H1 (cell line): ENCODE measurements around the gene GLE1. TPM values are rescaled to one million over a fixed set of nuclear protein-coding genes. Genes with fewer than 3 reads are reported as not detected.

ENCODE experiments used
- CTCF ChIA-PET: fragments of 300-600 bp; sonication (Branson Sonifier 250); formaldehyde crosslinking; loops from one replicate; lab custom pipeline; 2021; ENCODE audit not compliant: partially characterized antibody; lab: Charles Lee
- POLR2A ChIA-PET: fragments of 300-600 bp; sonication (Branson Sonifier 250); formaldehyde crosslinking; loops from one replicate; lab custom pipeline; 2021; ENCODE audit warnings: inconsistent platforms; ENCODE audit not compliant: partially characterized antibody; lab: Charles Lee
- DNase-seq, 2 experiments: peaks; one replicate each; pipeline versions ENCODE4 v3.0.0 to v3.0.0-alpha.2; 2010 to 2022; ENCODE audit warnings: low spot score in 2 of 2, low read depth in 1 of 2, mixed read lengths in 1 of 2
- FAIRE-seq: peaks from 2 replicates; lab custom pipeline; 2011; peaks lifted over from hg19 to GRCh38; lab: Jason Lieb, UNC
- H2AFZ ChIP-seq: 2 replicates; pipeline ENCODE4 v1.8.1; 2012; ENCODE audit warnings: low read length, inconsistent platforms
- H2AK5ac ChIP-seq: 2 replicates; pipeline ENCODE4 v1.6.1; 2013; ENCODE audit warnings: low read depth, low read length
- H2BK120ac ChIP-seq: replicated peaks from 2 replicates; pipeline ENCODE3; 2013; ENCODE audit warnings: low read depth, low read length, inconsistent platforms
- H2BK12ac ChIP-seq: 2 replicates; pipeline ENCODE4 v1.6.1; 2013; ENCODE audit warnings: low read depth, low read length
- H2BK15ac ChIP-seq: 2 replicates; pipeline ENCODE4 v1.6.1; 2013; ENCODE audit warnings: low read length
- H2BK20ac ChIP-seq: 2 replicates; pipeline ENCODE4 v1.6.1; 2013; ENCODE audit warnings: low read length
- H2BK5ac ChIP-seq: 2 replicates; pipeline ENCODE4 v1.6.1; 2013; ENCODE audit warnings: low read depth, low read length
- H3K14ac ChIP-seq: 2 replicates; pipeline ENCODE4 v1.6.1; 2013; ENCODE audit warnings: inconsistent platforms; ENCODE audit not compliant: insufficient read length
- H3K18ac ChIP-seq: 2 replicates; pipeline ENCODE4 v1.6.1; 2013; ENCODE audit warnings: low read length; ENCODE audit errors: extremely low read depth
- H3K23ac ChIP-seq: 2 replicates; pipeline ENCODE4 v1.6.1; 2013; ENCODE audit warnings: inconsistent platforms; ENCODE audit not compliant: insufficient read length
- H3K23me2 ChIP-seq: 2 replicates; pipeline ENCODE4 v1.6.1; 2013; ENCODE audit warnings: low read depth, low read length
- H3K27ac ChIP-seq: 2 replicates; pipeline ENCODE4 v1.6.1; 2011; ENCODE audit warnings: low read depth, low read length, inconsistent platforms
- H3K27me3 ChIP-seq, 4 experiments: replicated peaks in 1 of 4; 1 replicate in 1 of 4; 2 replicates in 3 of 4; pipeline versions ENCODE4 v1.6.1 to v1.8.1; 2011 to 2013; ENCODE audit warnings: low read length in 3 of 4, mild to moderate bottlenecking in 3 of 4, inconsistent platforms in 2 of 4, mixed read lengths in 2 of 4, moderate library complexity in 1 of 4; ENCODE audit not compliant: control insufficient read depth in 3 of 4, insufficient read depth in 3 of 4; ENCODE audit errors: extremely low read depth in 1 of 4
- H3K36me3 ChIP-seq, 4 experiments: 2 replicates each; pipeline versions ENCODE4 v1.6.1 to v1.8.1; 2011 to 2013; ENCODE audit warnings: mild to moderate bottlenecking in 4 of 4, low read length in 3 of 4, moderate library complexity in 2 of 4, control low read depth in 1 of 4, inconsistent platforms in 1 of 4; ENCODE audit not compliant: insufficient read depth in 4 of 4, control insufficient read depth in 2 of 4
- H3K4ac ChIP-seq: replicated peaks from 2 replicates; pipeline ENCODE3; 2013; ENCODE audit warnings: low read length, low read depth, mixed read lengths, inconsistent platforms; ENCODE audit not compliant: insufficient read length
- H3K4me1 ChIP-seq, 4 experiments: replicated peaks in 1 of 4; 1 replicate in 1 of 4; 2 replicates in 3 of 4; pipeline versions ENCODE4 v1.6.1 to v1.8.1; 2011 to 2013; ENCODE audit warnings: low read length in 3 of 4, inconsistent platforms in 2 of 4, mixed read lengths in 1 of 4; ENCODE audit not compliant: insufficient read depth in 4 of 4, control insufficient read depth in 3 of 4
- H3K4me2 ChIP-seq, 2 experiments: 2 replicates each; pipeline versions ENCODE4 v1.6.1 to v1.8.1; 2011 to 2013; ENCODE audit warnings: low read depth in 2 of 2, low read length in 2 of 2, control low read depth in 1 of 2, inconsistent platforms in 1 of 2, mild to moderate bottlenecking in 1 of 2; ENCODE audit not compliant: insufficient read depth in 1 of 2
- H3K4me3 ChIP-seq, 4 experiments: fragments of 200-600, 300-600 bp in 1 of 4; sonication (generic), shearing (Covaris generic), sonication (Bioruptor Twin) in 1 of 4; 2 replicates each; pipeline versions ENCODE4 v1.5.1 to v1.8.1; 2011 to 2016; ENCODE audit warnings: low read length in 4 of 4, low read depth in 3 of 4, control low read depth in 2 of 4, inconsistent platforms in 2 of 4, mild to moderate bottlenecking in 2 of 4, mixed read lengths in 1 of 4, moderate library complexity in 1 of 4; ENCODE audit not compliant: insufficient read depth in 2 of 4; ENCODE audit errors: extremely low read depth in 1 of 4
- H3K56ac ChIP-seq: replicated peaks from 2 replicates; pipeline ENCODE3; 2013; ENCODE audit warnings: low read depth, mild to moderate bottlenecking, mixed read lengths, low read length, inconsistent platforms; ENCODE audit not compliant: insufficient read length
- H3K79me1 ChIP-seq: 2 replicates; pipeline ENCODE4 v1.6.1; 2013; ENCODE audit warnings: low read depth, low read length, control low read depth
- H3K79me2 ChIP-seq, 2 experiments: 2 replicates each; pipeline versions ENCODE4 v1.6.1 to v1.8.1; 2012 to 2013; ENCODE audit warnings: low read length in 2 of 2, mild to moderate bottlenecking in 2 of 2, inconsistent platforms in 1 of 2; ENCODE audit not compliant: insufficient read depth in 2 of 2, control insufficient read depth in 1 of 2
- H3K9ac ChIP-seq, 4 experiments: replicated peaks in 1 of 4; 1 replicate in 1 of 4; 2 replicates in 3 of 4; pipeline versions ENCODE4 v1.6.1 to v1.8.1; 2011 to 2013; ENCODE audit warnings: low read depth in 3 of 4, low read length in 3 of 4, control low read depth in 2 of 4, mild to moderate bottlenecking in 2 of 4, moderate library complexity in 2 of 4, inconsistent platforms in 1 of 4; ENCODE audit errors: extremely low read depth in 1 of 4
- H3K9me3 ChIP-seq, 2 experiments: 2 replicates each; pipeline versions ENCODE4 v1.6.1 to v1.8.1; 2012 to 2013; ENCODE audit warnings: mild to moderate bottlenecking in 2 of 2, moderate library complexity in 2 of 2, control low read depth in 1 of 2, inconsistent platforms in 1 of 2, low read depth in 1 of 2, low read length in 1 of 2, mixed read lengths in 1 of 2; ENCODE audit not compliant: insufficient read depth in 2 of 2
- H4K20me1 ChIP-seq, 2 experiments: replicated peaks in 1 of 2; 2 replicates each; pipeline versions ENCODE3 to v1.8.1; 2011 to 2013; ENCODE audit warnings: inconsistent platforms in 2 of 2, low read length in 2 of 2, mild to moderate bottlenecking in 1 of 2; ENCODE audit not compliant: insufficient read depth in 2 of 2, control insufficient read depth in 1 of 2
- H4K5ac ChIP-seq: 2 replicates; pipeline ENCODE4 v1.6.1; 2013; ENCODE audit warnings: low read length, low read depth, mixed read lengths, inconsistent platforms; ENCODE audit not compliant: insufficient read length
- H4K8ac ChIP-seq: 2 replicates; pipeline ENCODE4 v1.8.0; 2013; ENCODE audit warnings: mild to moderate bottlenecking, moderate library complexity, low read length, inconsistent platforms; ENCODE audit not compliant: insufficient read depth; ENCODE audit errors: extremely low read depth
- H4K91ac ChIP-seq: replicated peaks from 2 replicates; pipeline ENCODE3; 2013; ENCODE audit warnings: low read length, mixed read lengths, inconsistent platforms; ENCODE audit not compliant: insufficient read length
- ATF2 ChIP-seq: IDR thresholded peaks from 2 replicates; pipeline ENCODE4 v1.6.1; 2012; ENCODE audit warnings: low read length, inconsistent platforms
- BACH1 ChIP-seq: IDR thresholded peaks from 2 replicates; pipeline ENCODE4 v1.6.1; 2012; ENCODE audit warnings: low read length, improper control_type of control experiment
- CHD2 ChIP-seq: IDR thresholded peaks from 2 replicates; pipeline ENCODE4 v1.6.1; 2012; ENCODE audit warnings: low read length, improper control_type of control experiment
- CREB1 ChIP-seq: IDR thresholded peaks from 2 replicates; pipeline ENCODE4 v1.6.1; 2012; ENCODE audit warnings: inconsistent platforms
- CTCF ChIP-seq, 3 experiments: IDR thresholded peaks; 1 replicate in 2 of 3; 2 replicates in 1 of 3; pipeline versions ENCODE4 v1.5.1 to v1.6.1; 2011; ENCODE audit warnings: low read length in 3 of 3, mild to moderate bottlenecking in 3 of 3, inconsistent platforms in 2 of 3, low read depth in 1 of 3, moderate library complexity in 1 of 3; ENCODE audit not compliant: insufficient read depth in 1 of 3; ENCODE audit errors: control extremely low read depth in 1 of 3
- GTF2F1 ChIP-seq: IDR thresholded peaks from 2 replicates; pipeline ENCODE4 v1.6.1; 2012; ENCODE audit warnings: low read depth, low read length, improper control_type of control experiment, borderline replicate concordance
- HDAC6 ChIP-seq: IDR thresholded peaks from one replicate; pipeline ENCODE4 v1.7.1; 2012; ENCODE audit warnings: low read depth, mild to moderate bottlenecking, inconsistent platforms, low read length, moderate library complexity
- KDM5A ChIP-seq: fragments of 200-600 bp; IDR thresholded peaks from 2 replicates; pipeline ENCODE4 v1.7.1; 2012; ENCODE audit warnings: mild to moderate bottlenecking, low read length, inconsistent platforms, mixed read lengths
- PHF8 ChIP-seq: fragments of 200-600 bp; sonication (generic); conservative IDR thresholded peaks from 2 replicates; pipeline ENCODE4 v1.7.1; 2012; ENCODE audit warnings: low read depth, mild to moderate bottlenecking, inconsistent platforms, low read length, moderate library complexity
- SP2 ChIP-seq: IDR thresholded peaks from 2 replicates; pipeline ENCODE4 v1.6.1; 2012; ENCODE audit warnings: mild to moderate bottlenecking, low read length, inconsistent platforms
- TAF1 ChIP-seq: IDR thresholded peaks from 2 replicates; pipeline ENCODE4 v1.6.1; 2011; ENCODE audit warnings: mild to moderate bottlenecking, low read depth, low read length
- WGBS, 2 experiments: shearing (Covaris generic) in 1 of 2; methylation state at CpG; one replicate each; pipeline versions ENCODE4 v1.1.6 to v1.1.7; 2013 to 2015; ENCODE audit warnings: low lambda C conversion rate in 2 of 2, mixed read lengths in 2 of 2, inconsistent platforms in 1 of 2, low coverage in 1 of 2, missing lambda C conversion rate in 1 of 2; ENCODE audit not compliant: insufficient replicate concordance in 2 of 2, insufficient coverage in 1 of 2, insufficient read length in 1 of 2; ENCODE audit errors: extremely low coverage in 1 of 2, missing lambda C conversion rate in 1 of 2; 5-methylcytosine and 5-hydroxymethylcytosine counted together
- polyA plus RNA-seq, 7 experiments: library from polyadenylated mRNA; depleted of rRNA in 3 of 7; stranded (reverse) in 5 of 7; unstranded in 2 of 7; fragments of >200 nt in 5 of 7; fragments of 200-250 nt in 2 of 7; gene quantifications; 1 replicate in 5 of 7; 2 replicates in 1 of 7; 4 replicates in 1 of 7; pipeline versions ENCODE4 v1.2.1 to v1.2.3, GENCODE V29; 2011 to 2013; ENCODE audit warnings: missing spikeins in 2 of 7, mixed read lengths in 2 of 7
- total RNA-seq: library from RNA; stranded (reverse); fragmentation: NEBNext Ultra II Directional; extraction: Animal tissue kit (Norgen Biotek cat#: 25700); gene quantifications from 2 replicates; pipeline ENCODE4 v1.2.1, GENCODE V29; 2021

The GLE1 gene
- total and polyA plus RNA-seq, 2 of the 8 experiments (the other 6 are each of a cell fraction or from before 2014, with no cell fraction given), result 9.6 to 14.9 TPM

- Histone ChIP-seq H3K27me3 (no peaks in the 10 kb centered on the region), H3K27ac (no peak overlapping the region), H2AK5ac (no peak overlapping the region), H3K36me3 (peaks cover 0 to 2% (median 0%) of the 10 kb centered on the region in 4 experiments; a peak in 1 of 8 replicates), H3K79me1 (no peaks in the 10 kb centered on the region), H4K8ac (no peak overlapping the region), H3K23me2 (no peaks in the 10 kb centered on the region), H3K4ac (no peak overlapping the region), H4K20me1 (peaks cover 0 to 2% of the 10 kb centered on the region in 2 experiments), H2BK12ac (no peak overlapping the region), H4K91ac (no peak overlapping the region), H3K4me2 (no peak overlapping the region), H2BK5ac (no peak overlapping the region), H3K9ac (no peak overlapping the region), H3K9me3 (no peaks in the 10 kb centered on the region), H3K4me3 (no peak overlapping the region), H3K23ac (no peak overlapping the region), H3K79me2 (no peaks in the 10 kb centered on the region), H2BK15ac (no peak overlapping the region), H2AFZ (no peak overlapping the region), H3K56ac (no peak overlapping the region), H3K4me1 (no peaks in the 10 kb centered on the region), H4K5ac (no peak overlapping the region), H2BK120ac (no peak overlapping the region), H2BK20ac (no peak overlapping the region), H3K14ac (no peak overlapping the region), H3K18ac (no peak overlapping the region)
- no peak for FAIRE-seq
- POLR2A ChIA-PET, result interaction anchor here (1.6 kb wide), 1 partner anchor 85 kb away, joined by 6 read pairs; no protein-coding TSS in a partner anchor
- 90% methylated on average over 7 of the region's 7 CpGs; no CpG with 5 or more reads in 1 of the 2 experiments for WGBS, 2 experiments
- CTCF ChIA-PET, result interaction anchor here (0.6 to 1.8 kb wide), 3 partner anchors 16 to 41 kb away, joined by 3 to 7 read pairs (median 3); no protein-coding TSS in a partner anchor
- DNase-seq, result no peak
- TF ChIP-seq CTCF (IDR thresholded peaks at IDR 0.05; ENCODE audit: control extremely low read depth in 1 of 3, insufficient read depth in 1 of 3, low read depth in 1 of 3, low read length in 3 of 3), result no peak
- no peak for TF ChIP-seq ATF2
- TF ChIP-seq KDM5A, result no peak
- no peak for TF ChIP-seq GTF2F1
- TF ChIP-seq BACH1, result no peak
- TF ChIP-seq HDAC6, result no peak
- no peak for TF ChIP-seq CREB1
- TF ChIP-seq TAF1, result no peak
- no peak for TF ChIP-seq CHD2
- no peak for TF ChIP-seq SP2
- no peak for TF ChIP-seq PHF8
Observed at GRCh38 chr9:128469070-128469469, 35.4 kb upstream of the GLE1 start.
